Measurements from ENCODE around the gene PIPOX. TPM values are rescaled to one million over a fixed set of nuclear protein-coding genes. Genes with fewer than 3 reads are reported as not detected.

PIPOX gene
- total RNA-seq, 1 donor from 2014 or later, result 3.3 TPM

GRCh38 chr17:29089601-29090044 lies 46.7 kb downstream of the PIPOX start:
- H3K27me3 Mint-ChIP-seq (ENCODE audit: unreplicated experiment), result peaks cover 11% of the 10 kb centered on the region
- no peak overlapping the region for H3K27ac Mint-ChIP-seq (ENCODE audit: unreplicated experiment)
- H3K4me3 Mint-ChIP-seq (ENCODE audit: unreplicated experiment), result peak overlapping the region; percentile 58
- H3K4me1 Mint-ChIP-seq (ENCODE audit: unreplicated experiment), result peaks cover 11% of the 10 kb centered on the region
- DNase-seq (ENCODE audit: low spot score), result no peak
- H3K36me3 Mint-ChIP-seq (ENCODE audit: low read depth, unreplicated experiment), result peaks cover 58% of the 10 kb centered on the region
- no peak for TF ChIP-seq CTCF (IDR thresholded peaks at IDR 0.05; ENCODE audit: unreplicated experiment)
- H3K9me3 Mint-ChIP-seq (ENCODE audit: unreplicated experiment), result no peaks in the 10 kb centered on the region

GRCh38 chr17:29090108-29090507 lies 47.2 kb downstream of the PIPOX start:
- peaks cover 11% of the 10 kb centered on the region for H3K4me1 Mint-ChIP-seq (ENCODE audit: unreplicated experiment)
- no peak overlapping the region for H3K27ac Mint-ChIP-seq (ENCODE audit: unreplicated experiment)
- no peak for TF ChIP-seq CTCF (IDR thresholded peaks at IDR 0.05; ENCODE audit: unreplicated experiment)
- DNase-seq (ENCODE audit: low spot score), result no peak
- peaks cover 56% of the 10 kb centered on the region for H3K36me3 Mint-ChIP-seq (ENCODE audit: low read depth, unreplicated experiment)
- no peak overlapping the region for H3K4me3 Mint-ChIP-seq (ENCODE audit: unreplicated experiment)
- no peaks in the 10 kb centered on the region for H3K9me3 Mint-ChIP-seq (ENCODE audit: unreplicated experiment)
- H3K27me3 Mint-ChIP-seq (ENCODE audit: unreplicated experiment), result peaks cover 11% of the 10 kb centered on the region

DNA sequence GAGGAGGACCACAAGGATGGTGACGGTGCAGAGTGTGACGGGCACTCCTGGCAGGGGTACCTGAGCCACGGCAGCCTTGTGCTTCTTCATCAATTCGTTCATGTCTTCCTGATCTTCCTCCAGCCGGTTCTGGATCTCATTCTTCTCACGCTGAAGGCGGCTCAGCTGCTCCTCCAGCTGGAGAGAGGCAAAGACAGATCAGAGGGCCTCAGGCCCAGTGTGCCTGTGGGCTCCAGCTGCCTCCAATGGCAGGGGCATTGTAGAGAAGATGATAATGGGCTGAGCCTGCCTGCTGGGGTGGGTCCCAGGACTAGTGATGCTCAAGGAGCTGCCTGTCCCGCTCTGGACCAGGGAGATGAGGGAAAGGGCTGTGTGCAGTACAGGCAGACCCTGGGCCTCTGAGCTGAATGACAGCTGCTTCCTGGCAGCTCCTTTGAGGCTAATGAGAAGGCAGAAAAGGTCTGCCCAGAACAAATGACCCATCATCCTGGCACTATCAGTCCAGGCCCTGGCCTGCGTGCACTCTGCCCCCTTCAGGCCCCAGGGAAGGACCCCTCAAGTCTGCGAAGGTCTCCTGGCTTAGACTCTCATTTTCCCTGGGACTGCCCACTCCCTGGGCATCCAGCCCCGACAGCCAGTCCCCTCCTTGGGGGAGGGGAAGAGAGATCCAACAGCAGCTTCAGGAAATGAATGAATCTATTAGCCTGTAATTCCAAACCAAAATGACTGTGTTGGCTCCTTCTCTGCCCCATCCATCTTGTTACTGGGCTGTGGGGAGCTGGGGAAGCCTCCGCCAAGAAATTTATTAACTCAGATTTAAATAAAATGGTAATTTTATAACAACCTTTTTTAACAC lies 48.0 kb downstream of the PIPOX start:
- DNase-seq (ENCODE audit: low spot score), result no peak
- H3K4me1 Mint-ChIP-seq (ENCODE audit: unreplicated experiment), result peaks cover 11% of the 10 kb centered on the region
- no peak overlapping the region for H3K4me3 Mint-ChIP-seq (ENCODE audit: unreplicated experiment)
- TF ChIP-seq CTCF (IDR thresholded peaks at IDR 0.05; ENCODE audit: unreplicated experiment), result no peak
- H3K27me3 Mint-ChIP-seq (ENCODE audit: unreplicated experiment), result peaks cover 11% of the 10 kb centered on the region
- H3K9me3 Mint-ChIP-seq (ENCODE audit: unreplicated experiment), result no peaks in the 10 kb centered on the region
- H3K36me3 Mint-ChIP-seq (ENCODE audit: low read depth, unreplicated experiment), result peaks cover 54% of the 10 kb centered on the region
- H3K27ac Mint-ChIP-seq (ENCODE audit: unreplicated experiment), result no peak overlapping the region

GRCh38 chr17:29091606-29092289 lies 48.8 kb downstream of the PIPOX start:
- peaks cover 11% of the 10 kb centered on the region for H3K4me1 Mint-ChIP-seq (ENCODE audit: unreplicated experiment)
- peak overlapping the region; percentile 30 for H3K27ac Mint-ChIP-seq (ENCODE audit: unreplicated experiment)
- H3K4me3 Mint-ChIP-seq (ENCODE audit: unreplicated experiment), result no peak overlapping the region
- peaks cover 53% of the 10 kb centered on the region for H3K36me3 Mint-ChIP-seq (ENCODE audit: low read depth, unreplicated experiment)
- no peaks in the 10 kb centered on the region for H3K9me3 Mint-ChIP-seq (ENCODE audit: unreplicated experiment)
- H3K27me3 Mint-ChIP-seq (ENCODE audit: unreplicated experiment), result peaks cover 11% of the 10 kb centered on the region
- no peak for DNase-seq (ENCODE audit: low spot score)
- TF ChIP-seq CTCF (IDR thresholded peaks at IDR 0.05; ENCODE audit: unreplicated experiment), result no peak
